ENCODE measurements around the gene WNT16.

The WNT16 gene

DNA sequence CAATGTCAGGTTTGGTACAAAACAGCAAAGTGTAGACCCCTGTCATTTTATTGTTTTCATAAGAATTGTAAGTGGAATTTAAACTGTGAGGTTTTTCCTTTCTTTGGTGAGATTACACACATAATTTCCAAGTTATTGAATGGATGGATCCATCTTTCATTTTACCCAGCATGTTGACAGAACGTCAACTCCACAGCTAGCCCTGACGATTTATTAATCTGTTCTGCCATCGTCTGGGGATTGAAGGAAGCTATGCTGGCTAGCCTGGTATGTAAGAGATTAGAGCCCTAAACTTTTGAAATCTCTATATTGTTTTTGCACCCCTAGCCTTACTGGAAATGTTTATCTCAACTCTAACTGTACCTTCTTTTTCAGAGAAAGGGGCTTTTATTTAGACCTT lies 8.6 kb downstream of the WNT16 start:
- in situ Hi-C loops (cut with MboI; ENCODE audit: low pct_unique_long_range_greater_than_20kb, low sequenced_read_pairs) = no loop called here
- DNase-seq = no peak

DNA sequence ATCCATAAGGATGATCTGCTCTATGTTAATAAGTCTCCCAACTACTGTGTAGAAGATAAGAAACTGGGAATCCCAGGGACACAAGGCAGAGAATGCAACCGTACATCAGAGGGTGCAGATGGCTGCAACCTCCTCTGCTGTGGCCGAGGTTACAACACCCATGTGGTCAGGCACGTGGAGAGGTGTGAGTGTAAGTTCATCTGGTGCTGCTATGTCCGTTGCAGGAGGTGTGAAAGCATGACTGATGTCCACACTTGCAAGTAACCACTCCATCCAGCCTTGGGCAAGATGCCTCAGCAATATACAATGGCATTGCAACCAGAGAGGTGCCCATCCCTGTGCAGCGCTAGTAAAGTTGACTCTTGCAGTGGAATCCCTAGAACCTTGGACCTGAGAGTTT lies 10.3 kb downstream of the WNT16 start:
- in situ Hi-C loops (cut with MboI; ENCODE audit: low pct_unique_long_range_greater_than_20kb, low sequenced_read_pairs) = no loop called here
- no peak for DNase-seq

DNA sequence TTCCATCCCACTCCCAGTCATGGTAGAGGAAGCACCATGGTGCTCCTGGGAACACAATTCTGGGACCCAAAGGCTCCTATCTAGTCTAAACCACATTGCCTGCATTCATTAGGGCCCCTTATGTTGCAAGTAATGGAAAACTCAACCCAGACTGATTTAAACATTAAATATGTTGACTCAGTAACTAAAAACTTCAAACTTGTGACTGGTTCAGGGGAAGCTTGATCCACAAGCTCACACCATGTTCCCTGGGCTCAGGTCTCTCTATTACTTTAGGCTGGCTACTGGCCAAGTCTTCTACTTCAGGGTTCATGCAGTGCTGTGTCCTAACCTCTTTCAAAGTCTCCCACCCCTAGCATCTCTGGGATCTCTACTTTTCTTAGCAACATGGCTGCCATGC lies 13.1 kb downstream of the WNT16 start:
- DNase-seq = no peak
- in situ Hi-C loops (cut with MboI; ENCODE audit: low pct_unique_long_range_greater_than_20kb, low sequenced_read_pairs) = no loop called here

DNA sequence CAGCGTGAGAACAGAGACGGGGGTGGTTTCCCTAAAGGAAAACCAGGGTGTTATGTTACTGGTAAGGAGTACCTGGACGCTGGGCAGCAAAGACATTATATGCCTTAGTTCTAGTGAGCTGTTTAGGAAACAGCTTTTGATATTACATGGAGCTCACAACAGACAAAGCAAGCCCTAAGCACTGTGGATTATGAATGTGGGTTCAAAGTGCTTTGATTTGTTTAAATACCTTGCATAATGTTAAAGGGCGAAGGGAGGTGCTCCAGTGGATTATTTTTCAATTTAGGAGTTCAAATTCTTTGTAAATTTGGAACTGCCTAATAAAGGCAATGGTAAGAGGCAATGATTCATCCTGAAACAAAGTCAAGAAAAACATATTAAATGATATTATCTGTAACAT lies 13.8 kb downstream of the WNT16 start:
- no peak for DNase-seq
- in situ Hi-C loops (cut with MboI; ENCODE audit: low pct_unique_long_range_greater_than_20kb, low sequenced_read_pairs) = no loop called here

DNA sequence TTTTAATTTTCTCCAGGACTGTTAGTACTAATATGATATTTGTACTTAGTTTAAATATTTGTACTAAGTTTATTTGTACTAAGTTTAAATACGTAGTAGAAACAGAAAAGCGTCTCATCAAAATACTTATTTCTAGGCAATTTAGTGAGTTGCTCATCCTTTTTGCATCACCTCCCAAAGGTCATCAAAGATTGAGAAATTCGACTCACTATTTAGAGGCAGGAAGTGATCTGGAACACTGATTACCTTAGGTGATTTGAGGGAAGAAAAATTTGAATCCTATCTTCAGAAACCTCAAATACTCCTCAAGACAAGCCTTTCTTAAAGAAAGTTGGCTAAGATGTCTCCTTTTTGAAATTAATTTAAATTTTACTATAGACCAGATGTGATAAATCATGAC lies 14.5 kb downstream of the WNT16 start:
- in situ Hi-C loops (cut with MboI; ENCODE audit: low pct_unique_long_range_greater_than_20kb, low sequenced_read_pairs) = no loop called here

DNA sequence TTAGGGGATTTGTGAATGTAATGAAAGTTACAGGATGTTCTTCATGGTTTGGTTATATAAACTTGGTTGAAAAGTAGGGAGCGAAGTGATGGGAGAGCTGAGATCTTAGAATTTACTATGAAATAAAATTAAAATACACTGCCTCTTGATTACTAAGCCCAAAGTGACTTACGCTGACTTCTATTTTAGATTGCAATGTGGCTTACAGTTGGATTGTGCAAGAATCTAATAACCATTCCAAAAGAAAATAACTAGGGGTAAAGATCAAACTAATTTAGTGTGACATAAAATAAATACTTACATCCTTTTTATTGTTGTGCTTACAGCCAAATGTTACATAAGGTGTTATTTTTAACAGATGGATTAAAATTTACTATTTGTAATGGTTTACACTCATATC lies 15.3 kb downstream of the WNT16 start:
- in situ Hi-C loops (cut with MboI; ENCODE audit: low pct_unique_long_range_greater_than_20kb, low sequenced_read_pairs) = no loop called here
- no peak for DNase-seq

More for the DNA sequence above, 14.5 kb downstream of the WNT16 start:
- no peak for DNase-seq

DNA sequence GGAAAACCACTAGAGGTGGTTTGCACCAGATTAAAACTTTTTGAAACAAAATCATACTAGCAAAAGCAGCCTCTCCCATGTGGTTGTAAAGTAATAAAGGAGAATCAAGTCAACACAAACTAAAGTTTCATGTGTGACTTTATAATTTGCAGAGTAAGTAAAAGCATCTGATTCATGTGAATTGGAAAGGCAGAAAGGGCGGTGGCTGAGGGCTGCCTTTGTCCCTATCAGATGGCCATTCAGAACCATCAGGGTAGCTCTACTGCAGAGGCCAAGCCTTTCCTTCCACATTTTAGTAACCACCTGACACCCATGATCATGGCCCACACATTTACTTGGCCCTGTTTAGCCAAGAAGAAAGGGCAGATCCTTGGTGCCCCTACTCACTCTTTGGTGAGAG lies 15.7 kb downstream of the WNT16 start:
- in situ Hi-C loops (cut with MboI; ENCODE audit: low pct_unique_long_range_greater_than_20kb, low sequenced_read_pairs) = no loop called here
- DNase-seq = no peak

DNA sequence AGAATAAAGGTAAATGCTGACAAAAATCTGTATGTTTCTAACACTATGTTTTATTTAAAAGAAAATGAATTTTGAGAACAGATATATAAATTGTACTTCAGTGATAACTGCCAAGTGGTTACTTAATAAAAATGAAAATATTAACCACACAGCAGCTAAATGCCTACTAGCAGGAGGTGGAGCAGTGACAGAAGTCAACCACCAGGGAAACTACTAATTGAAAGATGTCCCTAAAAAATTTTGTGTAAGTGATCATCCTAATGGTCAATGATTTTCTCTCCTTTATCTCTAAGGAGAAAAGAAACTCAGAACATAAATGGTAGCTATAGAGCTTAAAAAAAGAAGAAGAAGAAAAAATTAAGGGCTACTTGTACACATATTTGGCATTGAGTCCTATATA lies 22.9 kb downstream of the WNT16 start:
- no peak for DNase-seq
- in situ Hi-C loops (cut with MboI; ENCODE audit: low pct_unique_long_range_greater_than_20kb, low sequenced_read_pairs) = loop anchor here (25.0 kb wide), 1 partner anchor 186 kb away; no protein-coding TSS in a partner anchor

DNA sequence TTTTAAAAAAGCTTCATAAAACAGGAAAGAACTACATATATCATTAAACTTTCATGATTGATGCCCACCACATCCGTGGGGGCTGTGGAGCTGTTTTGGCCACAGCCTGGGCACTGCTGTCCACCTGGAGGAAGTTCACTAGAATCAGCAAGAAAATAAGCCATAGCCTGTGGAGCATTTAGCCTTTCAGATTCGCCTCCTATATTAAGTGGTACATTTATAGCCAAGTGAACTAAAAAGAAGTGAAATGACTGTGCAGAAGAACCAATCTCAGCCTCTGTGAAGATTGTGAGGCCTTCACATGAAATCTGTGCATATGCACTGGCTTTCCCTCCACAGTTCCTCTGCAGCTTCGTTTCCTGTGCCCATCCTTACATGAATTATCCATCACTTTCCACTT lies 23.5 kb downstream of the WNT16 start:
- DNase-seq = no peak
- in situ Hi-C loops (cut with MboI; ENCODE audit: low pct_unique_long_range_greater_than_20kb, low sequenced_read_pairs) = loop anchor here (25.0 kb wide), 1 partner anchor 185 kb away; no protein-coding TSS in a partner anchor

DNA sequence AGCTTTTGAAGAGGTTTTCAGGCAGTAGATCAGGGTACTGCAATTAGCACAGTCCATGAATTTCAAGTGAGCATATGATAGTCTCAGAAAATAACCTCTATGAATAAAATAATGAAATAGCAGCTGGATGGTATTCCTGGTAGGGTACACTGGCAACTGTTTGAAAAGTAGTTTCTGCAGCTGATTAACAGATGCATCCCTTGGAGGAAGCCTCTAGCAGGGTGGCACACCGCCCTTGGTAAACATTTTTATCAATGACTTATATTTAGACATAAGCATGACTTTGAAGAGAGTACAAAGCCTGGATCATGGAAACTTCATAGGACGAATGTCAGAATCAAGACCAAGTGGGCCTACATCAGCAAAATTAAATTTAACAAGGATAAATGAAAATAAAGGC lies 26.8 kb downstream of the WNT16 start:
- DNase-seq = no peak
- in situ Hi-C loops (cut with MboI; ENCODE audit: low pct_unique_long_range_greater_than_20kb, low sequenced_read_pairs) = loop anchor here (25.0 kb wide), 1 partner anchor 182 kb away; no protein-coding TSS in a partner anchor

DNA sequence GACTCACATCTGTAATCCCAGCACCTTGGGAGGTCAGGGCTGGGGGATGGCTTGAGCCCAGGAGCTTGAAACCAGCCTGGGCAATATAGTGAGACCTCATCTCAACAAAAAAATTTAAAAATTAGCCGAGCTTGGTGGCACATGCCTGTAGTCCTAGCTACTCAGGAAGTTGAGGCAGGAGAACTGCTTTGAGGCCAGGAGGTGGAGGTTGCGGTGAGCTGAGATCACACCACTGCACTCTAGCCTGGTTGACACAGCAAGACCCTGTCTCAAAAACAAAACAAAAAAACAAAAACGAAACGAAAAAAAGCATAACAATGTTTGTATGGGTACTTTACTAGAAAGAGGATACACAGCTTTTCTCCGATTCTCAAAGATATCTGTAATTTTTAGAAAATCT lies 31.8 kb downstream of the WNT16 start:
- in situ Hi-C loops (cut with MboI; ENCODE audit: low pct_unique_long_range_greater_than_20kb, low sequenced_read_pairs) = loop anchor here (25.0 kb wide), 1 partner anchor 177 kb away; no protein-coding TSS in a partner anchor
- no peak for DNase-seq

DNA sequence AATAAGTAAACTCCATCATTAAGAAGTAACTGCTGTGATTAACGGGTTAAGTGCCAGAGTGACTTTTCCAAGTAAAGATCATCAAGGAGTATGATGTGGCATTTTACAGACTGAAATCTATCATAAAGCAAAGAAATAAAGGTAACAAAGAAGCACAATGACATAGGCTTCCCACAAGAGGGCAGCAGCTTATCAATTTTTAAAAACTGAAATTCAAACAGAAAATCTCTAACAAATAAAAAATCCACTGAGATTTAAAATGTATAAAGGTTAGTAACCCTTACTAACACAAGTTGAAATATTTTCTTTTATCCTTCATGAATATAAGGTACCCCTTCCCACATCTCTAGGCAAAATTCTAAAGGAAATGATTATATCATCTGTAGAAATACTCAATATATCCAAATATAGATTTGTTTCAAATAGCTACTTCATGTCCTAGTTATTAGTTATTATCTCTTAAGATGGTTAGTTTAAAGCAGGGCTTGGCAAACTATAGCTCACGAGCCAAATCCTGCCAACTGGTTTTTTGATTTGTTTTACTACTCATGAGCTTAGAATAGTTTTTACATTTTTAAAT lies 38.1 kb downstream of the WNT16 start:
- DNase-seq = peak; percentile 43
- in situ Hi-C loops (cut with MboI; ENCODE audit: low pct_unique_long_range_greater_than_20kb, low sequenced_read_pairs) = loop anchor here (25.0 kb wide), 1 partner anchor 170 kb away; no protein-coding TSS in a partner anchor

DNA sequence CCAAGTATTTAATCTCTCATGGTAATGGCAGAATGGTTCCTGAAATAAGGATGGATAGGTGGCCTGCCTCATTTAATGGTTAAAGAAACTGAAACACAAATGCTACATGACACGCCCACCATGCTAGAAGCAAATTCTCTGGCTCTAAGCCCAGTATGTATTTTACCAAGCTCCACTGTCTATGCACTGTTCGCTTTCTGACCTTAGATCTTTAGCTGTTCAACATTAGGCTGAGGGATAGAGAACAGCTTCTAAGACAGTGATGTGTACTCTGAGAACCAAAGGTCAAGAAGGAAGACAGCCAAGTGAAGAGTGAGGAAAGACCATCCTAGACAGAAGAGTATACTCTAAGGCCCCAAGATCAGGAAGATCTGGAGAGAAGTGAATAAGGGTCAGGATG lies 40.7 kb downstream of the WNT16 start:
- in situ Hi-C loops (cut with MboI; ENCODE audit: low pct_unique_long_range_greater_than_20kb, low sequenced_read_pairs) = loop anchor here (25.0 kb wide), 1 partner anchor 168 kb away; no protein-coding TSS in a partner anchor
- no peak for DNase-seq

DNA sequence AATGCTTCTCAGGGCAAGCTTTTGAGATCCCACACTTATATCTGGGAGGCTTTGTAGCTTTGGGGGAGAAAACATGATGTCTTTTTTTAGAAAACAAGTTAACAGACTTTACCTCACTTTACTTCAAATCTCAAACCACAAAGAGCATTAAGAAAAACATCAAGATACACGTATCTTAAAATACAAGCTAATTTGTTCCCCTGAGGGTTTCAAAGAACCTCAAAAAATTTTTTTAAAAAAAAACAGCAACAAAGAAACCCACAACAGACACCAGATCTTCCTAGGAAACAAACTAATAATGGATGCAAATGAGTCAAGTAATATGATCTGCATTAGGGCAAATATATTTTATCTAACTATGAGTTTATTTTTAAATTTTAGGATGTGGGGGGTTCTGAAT lies 42.6 kb downstream of the WNT16 start:
- in situ Hi-C loops (cut with MboI; ENCODE audit: low pct_unique_long_range_greater_than_20kb, low sequenced_read_pairs) = loop anchor here (25.0 kb wide), 1 partner anchor 166 kb away; no protein-coding TSS in a partner anchor
- DNase-seq = no peak

DNA sequence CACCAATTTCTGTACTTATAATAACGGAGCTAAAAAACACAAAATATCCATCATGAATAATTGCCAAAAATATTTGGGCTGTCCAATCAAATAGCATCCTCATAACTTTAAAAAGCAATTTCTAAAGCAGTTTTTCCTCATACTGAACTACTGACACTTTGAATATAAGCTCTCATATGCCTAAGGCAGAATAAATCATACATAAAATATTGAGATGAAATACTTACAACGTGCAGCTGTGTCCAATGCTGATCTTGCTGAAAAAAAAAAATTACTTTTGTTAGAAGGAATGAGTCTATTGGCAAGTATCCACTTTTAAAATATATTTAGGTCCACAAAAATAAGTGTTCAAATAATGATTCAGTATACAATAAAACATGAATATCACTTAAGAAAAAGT lies 43.1 kb downstream of the WNT16 start:
- no peak for DNase-seq
- in situ Hi-C loops (cut with MboI; ENCODE audit: low pct_unique_long_range_greater_than_20kb, low sequenced_read_pairs) = loop anchor here (25.0 kb wide), 1 partner anchor 165 kb away; no protein-coding TSS in a partner anchor

DNA sequence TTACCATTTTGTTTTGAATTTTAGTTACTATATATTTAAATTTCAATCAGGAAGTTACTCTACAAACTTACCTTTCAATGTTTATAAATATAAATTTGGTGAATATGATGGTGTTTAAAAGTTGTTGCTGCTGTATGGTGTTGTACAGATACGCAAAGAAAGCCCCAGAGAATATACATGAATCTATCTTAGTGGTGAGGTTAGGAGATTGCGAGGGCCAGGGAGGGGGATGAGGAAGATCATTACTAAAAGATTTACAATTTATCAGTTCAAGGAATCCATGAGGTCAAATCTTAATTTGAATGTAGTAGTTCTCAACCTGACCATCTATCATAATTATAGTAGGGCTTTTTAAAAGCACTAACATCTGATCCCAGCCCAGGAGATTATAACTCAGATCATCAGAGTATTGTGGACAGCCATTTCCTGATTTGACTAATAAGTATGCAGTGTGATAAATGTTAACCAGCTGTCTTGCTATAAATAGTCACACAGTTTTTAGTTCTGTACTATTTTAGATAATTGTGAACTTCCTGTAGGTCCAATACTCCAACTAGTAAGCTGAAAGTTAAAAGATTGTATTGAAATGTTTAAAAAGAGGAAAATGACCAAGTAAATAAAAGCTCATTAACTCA lies 43.7 kb downstream of the WNT16 start:
- in situ Hi-C loops (cut with MboI; ENCODE audit: low pct_unique_long_range_greater_than_20kb, low sequenced_read_pairs) = loop anchor here (25.0 kb wide), 1 partner anchor 165 kb away; no protein-coding TSS in a partner anchor
- DNase-seq = no peak

DNA sequence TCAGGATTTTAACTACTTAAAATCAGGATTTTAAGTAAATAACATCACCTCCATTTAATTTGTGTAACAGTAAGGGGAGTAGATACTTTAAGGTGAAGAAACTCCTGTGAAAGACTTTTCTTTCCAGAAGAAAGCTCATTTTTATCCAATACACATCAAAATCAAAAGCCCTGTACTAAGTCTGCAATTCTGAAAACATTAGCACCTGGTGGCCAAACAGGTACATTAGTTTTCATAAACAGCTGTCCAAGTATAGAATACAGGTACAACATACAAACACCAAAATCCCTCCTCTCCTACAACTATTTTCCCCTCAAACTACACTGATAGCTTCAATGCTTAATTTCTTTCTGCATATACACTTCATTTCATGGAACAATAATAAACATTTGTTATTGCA lies 44.4 kb downstream of the WNT16 start:
- in situ Hi-C loops (cut with MboI; ENCODE audit: low pct_unique_long_range_greater_than_20kb, low sequenced_read_pairs) = loop anchor here (25.0 kb wide), 1 partner anchor 164 kb away; no protein-coding TSS in a partner anchor

DNA sequence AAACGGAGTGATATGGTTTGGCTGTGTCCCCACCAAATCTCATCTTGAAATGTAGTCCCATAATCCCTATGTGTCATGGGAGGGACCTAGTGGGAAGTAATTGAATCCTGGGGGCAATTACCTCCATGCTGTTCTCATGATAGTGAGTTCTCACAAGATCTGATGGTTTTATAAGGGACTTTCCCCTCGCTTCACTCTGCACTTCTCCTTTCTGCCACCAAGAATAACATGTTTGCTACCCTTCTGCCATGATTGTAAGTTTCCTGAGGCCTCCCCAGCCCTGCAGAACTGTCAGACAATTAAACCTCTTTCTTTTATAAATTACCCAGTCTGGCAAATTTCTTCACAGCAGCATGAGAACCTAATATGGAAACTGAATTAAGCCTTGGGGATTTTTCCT lies 48.2 kb downstream of the WNT16 start:
- no peak for DNase-seq
- in situ Hi-C loops (cut with MboI; ENCODE audit: low pct_unique_long_range_greater_than_20kb, low sequenced_read_pairs) = no loop called here

More for the DNA sequence above, 44.4 kb downstream of the WNT16 start:
- DNase-seq = no peak

DNA sequence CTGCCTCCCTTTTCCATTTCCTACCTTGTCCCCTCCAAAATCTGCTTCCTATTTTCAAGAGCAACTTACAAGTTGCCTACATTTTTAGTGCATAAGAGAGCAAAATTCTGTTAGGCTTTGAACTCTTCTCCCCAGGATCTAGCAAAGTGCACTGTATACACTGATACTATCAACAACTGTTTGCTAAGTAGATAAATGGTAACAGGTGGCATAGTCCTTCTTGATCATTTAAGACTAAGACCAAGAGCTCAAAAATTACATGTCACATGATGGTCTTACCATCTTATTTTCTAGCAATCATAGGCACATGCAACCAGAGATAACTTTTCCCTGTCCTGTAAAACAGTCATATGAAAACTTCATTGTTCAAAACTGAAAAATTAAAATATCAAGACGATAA lies 51.1 kb downstream of the WNT16 start:
- in situ Hi-C loops (cut with MboI; ENCODE audit: low pct_unique_long_range_greater_than_20kb, low sequenced_read_pairs) = no loop called here
- DNase-seq = no peak

DNA sequence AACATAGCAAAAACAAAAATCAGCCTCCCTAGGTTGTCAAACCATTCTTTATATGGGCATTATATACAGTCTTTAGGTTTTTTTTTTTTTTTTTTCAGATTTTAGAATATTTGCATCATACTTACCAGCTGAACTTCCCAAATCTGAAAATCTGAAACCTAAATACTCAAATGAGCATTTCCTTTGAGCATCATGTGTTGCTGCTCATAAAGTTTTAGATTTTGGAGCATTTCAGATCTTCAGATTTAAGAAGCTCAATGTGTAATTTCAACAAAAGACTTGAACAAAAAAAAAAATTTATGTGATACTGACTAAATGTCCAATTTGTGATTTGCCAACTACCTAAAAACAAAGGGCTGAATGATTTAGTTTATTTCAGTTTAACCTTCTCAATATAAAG lies 53.7 kb downstream of the WNT16 start:
- in situ Hi-C loops (cut with MboI; ENCODE audit: low pct_unique_long_range_greater_than_20kb, low sequenced_read_pairs) = no loop called here

More for the DNA sequence above, 53.7 kb downstream of the WNT16 start:
- DNase-seq = no peak

Data from KBM-7 (cell line).